GM19043 (cell line): Measurements from ENCODE around the gene MOCS1.
"Not testable (repeated sequence)": the region's sequence is repeated elsewhere in the genome, so short reads cannot be mapped to it uniquely, and the experiment has no call there.

Experiments used
- ATAC-seq: cut with Tn5 transposase; IDR thresholded peaks from one replicate; pipeline ENCODE4 v1.9.1; 2021; ENCODE audit warnings: low read depth; ENCODE audit not compliant: unreplicated experiment

MOCS1 gene

DNA sequence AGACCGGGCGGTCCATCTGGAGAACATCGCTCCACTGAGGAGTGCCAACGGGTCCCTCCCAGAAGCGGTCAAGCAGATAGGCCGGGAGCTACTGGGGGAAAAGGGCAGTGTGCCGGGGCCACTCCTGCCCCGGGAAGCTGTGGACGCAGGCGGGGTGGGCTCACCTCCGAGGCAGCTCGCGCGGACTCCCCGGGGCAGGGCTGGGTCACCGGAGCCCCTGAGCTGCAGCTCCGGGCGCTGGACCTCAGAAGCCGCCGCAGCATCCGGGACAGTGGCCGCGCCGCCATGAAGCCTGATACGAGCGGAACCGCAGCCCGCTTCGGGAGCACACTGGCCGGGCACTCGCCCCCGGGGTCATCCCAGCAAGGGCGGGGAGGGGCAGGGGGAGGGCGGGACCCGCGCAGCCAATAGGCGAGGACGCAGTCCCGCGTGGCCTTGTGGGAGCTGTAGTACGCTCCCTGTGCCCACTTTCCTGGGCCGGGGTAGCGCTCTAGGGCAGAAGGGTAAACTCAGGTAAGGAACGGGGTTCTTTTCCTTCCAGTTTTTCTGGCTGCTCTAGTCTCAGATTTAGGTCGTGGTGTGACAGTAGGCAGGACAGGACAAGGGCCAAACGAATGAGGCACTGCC, at the start of gene MOCS1:
Gene MOCS1, minus strand, starts transcription at position 332 of the 627 bp plus-strand sequence. Its CDS starts 45 bp downstream, at position 287.
- no peak for ATAC-seq

DNA sequence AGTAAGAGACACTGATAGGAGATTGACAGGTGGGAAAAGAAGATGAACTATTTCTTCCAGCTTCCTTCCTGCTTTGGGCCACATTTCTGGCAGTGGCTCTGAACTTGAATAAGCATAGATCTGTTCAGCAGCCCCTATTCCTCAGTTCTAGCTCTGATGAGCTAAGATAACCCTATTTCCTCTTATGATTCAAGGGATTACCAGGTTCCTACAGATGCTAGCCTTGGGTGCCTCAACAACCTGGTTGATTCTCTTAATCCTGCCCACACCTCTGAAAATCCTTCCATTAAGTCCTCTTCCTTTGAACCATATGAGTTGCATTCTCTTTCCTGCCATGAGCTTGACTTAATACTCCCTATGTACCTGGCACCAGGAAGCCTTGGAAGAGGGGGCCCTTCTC, 49.8 kb upstream of the MOCS1 start:
- ATAC-seq = no peak

DNA sequence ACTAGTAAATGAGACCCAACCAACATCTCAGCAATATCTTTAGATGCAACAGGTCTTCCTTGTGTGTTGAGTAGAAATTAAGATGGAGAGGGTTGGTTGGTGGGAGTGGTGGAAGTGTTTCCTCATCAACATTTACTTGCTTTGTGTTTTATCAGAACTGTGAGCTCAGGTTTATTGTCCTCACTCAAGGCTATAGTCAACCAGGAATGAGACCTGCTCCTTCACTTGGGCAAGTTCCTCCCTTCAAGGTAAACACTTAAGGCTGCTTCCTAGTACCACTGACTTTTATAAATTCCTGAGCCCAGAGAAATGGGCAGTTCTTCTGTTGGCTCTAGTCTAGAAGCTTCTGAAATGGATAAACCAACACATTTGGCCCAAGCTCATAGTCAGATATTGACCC, 48.9 kb upstream of the MOCS1 start:
- ATAC-seq = no peak

DNA sequence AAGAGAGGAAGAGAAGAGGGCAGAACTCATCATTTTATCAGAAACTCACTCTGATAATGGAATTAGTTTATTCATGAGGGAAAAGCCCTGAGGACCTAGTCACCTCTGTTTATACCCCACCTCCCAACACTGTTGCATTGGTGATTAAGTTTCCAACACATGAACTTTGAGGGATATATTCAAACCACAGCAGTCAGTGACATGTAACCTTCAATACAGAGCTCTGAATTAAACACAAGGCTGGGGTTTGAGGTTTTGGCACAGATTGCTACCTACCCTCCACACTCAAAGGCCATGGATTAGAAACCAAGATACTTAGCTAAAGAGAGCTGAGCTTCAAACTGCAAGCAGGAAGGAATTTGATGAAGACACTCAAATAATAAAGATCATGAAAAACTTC, 48.5 kb upstream of the MOCS1 start:
- no peak for ATAC-seq

DNA sequence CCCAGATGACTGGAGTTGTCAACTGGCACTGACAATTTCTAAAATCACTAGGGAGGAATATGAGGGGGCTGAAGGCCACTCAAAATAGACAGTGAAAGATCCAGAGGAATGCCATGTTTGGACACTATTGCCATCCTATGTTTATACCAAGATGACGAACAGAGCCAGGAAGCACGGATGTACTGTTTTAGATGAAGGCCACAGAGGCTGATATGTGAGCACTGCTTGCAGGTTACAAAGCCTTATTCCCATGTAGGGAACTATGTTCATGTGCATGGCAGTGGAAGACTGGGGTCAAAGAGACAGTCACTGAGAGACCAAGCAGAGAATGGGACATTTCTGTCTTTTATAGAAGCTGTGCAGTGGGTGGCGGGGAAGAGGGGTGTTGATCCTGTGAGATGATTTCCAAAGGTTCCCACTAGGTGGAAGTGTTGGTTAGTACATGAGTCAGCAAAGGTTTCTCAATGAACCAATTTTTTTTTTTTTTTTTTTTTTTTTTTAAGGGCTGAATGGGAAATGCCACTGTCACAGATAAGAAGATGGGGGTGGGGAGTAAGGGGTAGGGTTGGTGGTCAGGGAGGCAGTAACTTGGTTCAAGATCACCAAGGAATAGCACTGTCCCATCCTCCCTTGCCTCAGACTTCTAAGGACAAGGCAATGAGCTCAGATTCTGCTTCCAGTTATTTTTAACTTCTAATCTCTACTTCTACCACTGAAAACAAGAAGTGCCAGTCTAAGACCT, 46.7 kb upstream of the MOCS1 start:
- ATAC-seq = no peak

DNA sequence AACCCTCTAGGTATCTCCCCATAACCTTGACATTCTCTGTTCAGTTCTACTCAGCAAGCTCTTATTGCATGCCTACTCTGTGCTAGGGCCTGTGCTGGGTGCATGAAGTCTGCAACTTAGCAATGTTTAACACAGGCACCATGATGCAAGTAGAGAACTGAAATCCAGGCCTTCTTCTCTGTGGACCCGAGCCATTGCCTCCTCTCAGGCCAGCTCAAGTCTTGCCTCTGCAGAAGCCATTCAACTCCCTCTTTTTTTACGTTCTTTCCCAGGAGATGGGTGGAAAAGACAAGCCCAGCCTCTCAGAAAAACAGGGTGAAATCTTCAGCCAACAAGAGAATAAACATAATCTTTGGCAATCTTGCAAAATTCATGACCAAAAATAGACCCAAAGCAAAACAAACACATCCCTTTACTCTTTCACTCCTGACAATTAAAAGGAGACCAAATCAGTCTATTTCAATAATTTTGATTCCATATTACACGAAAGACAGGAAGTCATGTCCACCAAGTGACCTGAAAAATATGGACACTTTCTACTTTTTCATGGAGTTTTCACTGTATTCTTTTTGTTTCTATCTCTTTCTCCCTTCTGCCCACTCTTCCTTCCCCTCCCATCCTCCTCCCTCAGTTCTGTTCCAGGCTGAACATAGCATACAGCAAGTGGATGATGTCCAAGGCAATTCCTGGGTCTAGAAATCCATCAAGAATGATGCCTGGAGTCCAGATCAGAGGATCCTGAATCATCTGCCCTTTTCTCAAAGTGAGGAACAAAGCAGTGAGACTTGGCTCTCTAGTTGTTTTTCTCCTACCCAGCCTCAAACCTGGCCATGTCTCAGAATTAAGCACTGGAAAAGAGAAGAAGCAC, 45.4 kb upstream of the MOCS1 start:
- no peak for ATAC-seq

DNA sequence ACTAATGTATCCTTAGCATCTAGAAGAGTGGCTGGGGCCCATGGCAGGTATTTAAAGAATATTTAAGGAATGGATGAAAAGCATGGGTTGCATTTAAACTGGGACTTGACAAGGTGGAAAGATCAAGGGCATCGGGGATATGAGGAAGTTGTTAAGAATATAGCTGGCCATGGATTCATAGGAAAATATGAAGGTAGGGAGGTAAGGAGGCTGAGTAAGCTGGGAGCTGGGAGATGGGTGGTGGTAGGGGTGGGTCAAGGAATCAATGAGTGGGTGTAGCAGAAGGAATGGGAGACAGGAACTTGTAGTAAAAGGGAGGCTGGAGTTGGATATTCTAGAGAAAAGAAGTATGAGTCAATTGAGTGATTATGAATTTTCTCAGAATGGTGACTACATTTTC, 44.0 kb upstream of the MOCS1 start:
- ATAC-seq = no peak

DNA sequence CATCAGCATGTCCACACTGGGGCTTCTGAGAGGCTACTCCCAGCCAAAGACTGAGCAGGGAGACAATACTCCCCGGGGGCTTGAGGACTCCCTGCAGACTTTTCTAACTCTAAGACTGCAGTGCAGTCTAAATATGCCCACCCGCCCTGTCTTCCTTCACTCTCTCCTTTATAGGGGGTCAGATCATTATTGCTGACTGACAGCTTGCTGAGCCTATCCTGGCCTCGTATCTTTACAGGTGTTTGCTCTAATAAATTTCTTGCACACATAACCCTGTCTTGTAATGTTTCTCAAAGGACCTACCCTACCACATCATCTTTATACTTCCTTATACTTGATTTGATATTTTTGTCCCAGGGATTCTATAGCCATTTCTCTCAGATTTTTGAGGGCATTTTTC, 39.4 kb upstream of the MOCS1 start:
- ATAC-seq = no peak

DNA sequence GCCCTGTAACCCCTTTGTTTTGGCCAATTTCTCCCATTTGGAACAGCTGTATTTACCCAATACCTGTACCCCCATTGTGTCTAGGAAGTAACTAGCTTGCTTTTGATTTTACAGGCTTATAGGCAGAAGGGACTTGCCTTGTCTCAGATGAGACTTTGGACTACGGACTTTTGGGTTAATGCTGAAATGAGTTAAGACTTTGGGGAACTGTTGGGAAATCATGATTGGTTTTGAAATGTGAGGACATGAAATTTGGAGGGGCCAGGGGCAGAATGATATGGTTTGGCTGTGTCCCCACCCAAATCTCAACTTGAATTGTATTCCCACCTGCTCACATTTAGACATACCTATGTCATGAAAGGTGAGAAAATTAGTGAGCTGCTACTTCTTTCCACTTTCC, 38.5 kb upstream of the MOCS1 start:
- not testable (repeated sequence) for ATAC-seq

DNA sequence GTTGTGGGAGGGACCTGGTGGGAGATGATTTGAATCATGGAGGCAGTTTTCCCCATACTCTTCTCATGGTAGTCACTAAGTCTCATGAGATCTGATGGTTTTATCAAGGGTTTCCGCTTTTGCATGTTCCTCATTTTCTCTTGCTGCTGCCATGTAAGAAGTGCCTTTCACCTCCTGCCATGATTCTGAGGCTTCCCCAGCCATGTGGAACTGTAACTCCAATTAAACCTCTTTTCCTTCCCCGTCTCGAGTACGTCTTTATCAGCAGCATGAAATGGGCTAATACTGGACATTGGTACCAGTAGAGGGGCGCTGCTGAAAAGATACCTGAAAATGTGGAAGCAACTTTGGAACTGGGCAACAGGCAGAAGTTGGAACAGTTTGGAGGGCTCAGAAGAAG, 36.9 kb upstream of the MOCS1 start:
- ATAC-seq = not testable (repeated sequence)

DNA sequence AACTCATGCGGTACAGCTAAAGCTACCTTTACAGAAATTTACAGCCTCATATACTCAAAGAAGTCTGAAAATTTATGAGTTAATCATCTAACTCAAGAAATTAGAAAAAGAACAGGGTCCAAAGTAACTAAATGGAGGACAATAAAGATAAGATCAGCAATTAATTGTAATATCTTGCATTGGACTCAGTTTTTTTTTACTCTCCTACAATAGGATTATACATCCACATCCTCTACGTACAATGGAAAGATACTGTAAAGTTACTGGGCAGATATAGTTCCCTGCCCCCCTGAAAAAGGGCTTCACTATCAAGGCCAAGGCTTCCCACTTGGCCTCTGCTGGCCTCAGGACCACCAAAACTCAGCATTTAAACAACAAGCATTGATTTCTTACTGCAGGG, 31.5 kb upstream of the MOCS1 start:
- no peak for ATAC-seq

DNA sequence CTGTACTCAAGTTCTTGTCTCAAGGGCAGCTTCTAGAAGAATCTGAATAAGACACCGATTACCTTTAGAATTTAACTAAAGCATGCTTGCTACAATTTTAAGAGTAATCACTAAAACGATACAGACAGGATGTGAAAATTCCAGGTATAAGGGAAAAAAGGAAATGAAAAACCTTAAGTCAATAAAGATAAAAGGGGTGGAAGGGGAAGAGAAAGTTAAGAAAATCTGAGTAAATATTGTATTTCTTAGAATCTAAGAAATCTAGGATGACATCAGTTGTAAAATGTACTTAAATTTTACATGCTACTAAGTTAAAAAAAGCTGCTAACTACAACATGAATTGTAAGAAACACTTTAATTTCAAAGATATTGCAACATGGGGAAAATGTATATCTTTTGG, 30.3 kb upstream of the MOCS1 start:
- no peak for ATAC-seq

DNA sequence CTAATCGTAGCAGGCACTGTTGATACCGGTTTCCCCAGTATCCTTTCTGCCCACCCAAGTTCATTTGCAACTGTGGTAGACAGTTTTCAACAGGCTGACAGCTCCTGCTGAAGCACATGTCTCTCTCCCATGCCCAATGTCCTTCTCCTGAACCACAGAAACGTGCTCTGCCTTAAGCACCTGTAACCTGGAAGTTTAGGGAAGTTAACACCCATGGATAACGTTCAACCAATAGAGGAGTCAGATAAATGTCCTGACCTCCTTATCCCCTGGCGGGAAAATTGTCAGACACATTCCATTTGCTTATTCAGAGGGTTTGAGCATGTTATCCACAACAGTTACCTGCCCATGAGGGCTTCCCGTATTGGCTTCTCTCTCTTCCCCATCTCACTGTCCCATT, 29.8 kb upstream of the MOCS1 start:
- ATAC-seq = no peak

DNA sequence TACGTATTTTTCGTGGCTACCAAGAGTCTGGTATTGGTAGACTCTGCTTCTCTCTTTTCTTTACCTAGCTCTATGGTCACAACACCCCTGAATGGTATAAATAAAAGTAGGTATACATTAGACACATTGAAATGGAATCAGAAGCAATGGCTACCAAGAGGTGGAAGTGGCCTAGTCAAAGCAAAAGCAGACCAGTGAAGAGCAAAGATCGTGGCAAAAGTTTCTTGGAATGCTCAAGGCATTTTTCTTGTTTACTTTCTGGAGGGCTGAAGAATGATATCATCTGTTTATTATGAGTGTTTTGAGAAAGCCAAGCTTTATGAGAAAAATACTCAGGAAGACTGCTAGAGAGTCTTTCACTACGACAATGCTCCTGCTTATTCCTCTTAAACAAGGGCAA, 28.6 kb upstream of the MOCS1 start:
- ATAC-seq = no peak

DNA sequence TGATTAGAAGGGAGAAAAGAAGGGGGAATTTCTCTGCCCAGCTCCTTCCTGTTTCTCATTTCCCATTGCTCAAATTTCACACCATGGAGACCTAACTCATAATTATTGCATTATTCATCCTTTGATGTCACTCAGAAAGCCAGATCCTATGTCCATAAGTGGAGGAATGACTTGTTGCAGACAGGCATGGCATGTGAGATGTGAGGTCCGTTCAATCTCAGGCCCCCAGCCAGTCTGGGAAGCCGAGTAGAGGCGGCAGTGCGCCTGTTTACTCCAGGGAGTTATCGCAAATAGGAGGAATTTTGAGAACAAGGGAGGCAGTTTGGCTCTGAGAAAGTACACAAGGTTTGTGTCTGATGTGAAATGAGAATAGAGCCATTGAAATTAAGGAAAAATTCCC, 26.9 kb upstream of the MOCS1 start:
- ATAC-seq = no peak

DNA sequence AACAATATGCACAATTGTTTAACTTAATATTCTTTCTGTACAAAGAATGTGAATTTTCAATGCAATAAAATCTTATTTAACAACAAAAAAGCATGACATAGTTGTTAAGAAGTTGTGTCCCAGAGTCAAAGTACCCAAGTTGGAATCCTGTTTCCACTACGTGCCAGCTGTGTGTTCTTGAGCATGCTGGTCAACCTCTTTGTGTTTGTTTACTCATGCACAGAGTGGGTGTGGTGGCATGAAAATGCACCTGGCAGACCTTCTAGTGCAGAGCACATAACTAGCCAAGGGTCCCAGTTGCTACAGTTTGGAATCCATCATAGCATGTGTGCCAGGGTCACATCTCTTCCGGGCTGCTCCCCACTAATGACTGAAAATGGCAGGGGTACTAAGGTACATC, 24.7 kb upstream of the MOCS1 start:
- ATAC-seq = no peak

DNA sequence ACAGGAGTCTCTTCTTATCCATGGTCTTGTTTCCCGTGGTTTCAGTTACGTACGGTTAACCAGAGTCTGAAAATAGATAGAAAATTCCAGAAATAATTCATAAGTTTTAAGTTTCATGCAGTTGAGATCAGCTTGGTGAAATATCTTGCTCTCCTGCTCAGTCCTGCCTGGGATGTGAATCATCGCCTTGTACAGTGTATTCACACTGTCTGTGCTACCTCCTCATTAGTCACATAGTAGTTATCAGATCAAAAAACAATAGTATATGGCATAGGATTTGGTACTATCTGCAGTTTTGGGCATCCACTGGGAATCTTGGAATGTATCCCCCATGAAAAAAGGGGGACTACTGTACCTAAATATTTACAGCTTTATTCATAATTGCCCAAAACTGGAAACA, 22.7 kb upstream of the MOCS1 start:
- ATAC-seq = no peak

DNA sequence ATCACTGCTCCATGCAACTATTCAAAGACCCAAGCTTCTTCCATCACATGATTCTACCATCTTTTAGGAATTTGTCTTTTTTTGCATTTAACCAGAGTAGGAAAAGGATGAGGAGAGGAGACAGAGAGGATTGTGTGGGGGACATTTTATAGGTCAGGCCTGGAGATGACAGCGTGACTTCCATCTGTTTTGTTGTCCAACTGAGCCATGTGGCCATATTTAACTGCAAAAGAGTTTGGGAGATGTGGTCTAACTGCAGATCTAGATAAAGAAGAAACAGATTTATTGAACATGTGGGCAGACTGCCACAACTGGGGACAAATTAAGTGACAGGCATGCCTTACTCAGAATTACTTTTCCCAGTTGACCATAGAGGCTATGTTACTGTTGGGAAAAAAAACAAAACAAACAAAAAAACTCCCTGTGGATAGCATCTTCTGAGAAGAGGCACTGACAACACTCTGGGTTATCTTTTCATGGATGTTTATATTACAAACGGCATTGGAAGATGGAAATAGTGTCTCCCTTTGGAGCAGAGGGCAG, 18.9 kb upstream of the MOCS1 start:
- no peak for ATAC-seq

DNA sequence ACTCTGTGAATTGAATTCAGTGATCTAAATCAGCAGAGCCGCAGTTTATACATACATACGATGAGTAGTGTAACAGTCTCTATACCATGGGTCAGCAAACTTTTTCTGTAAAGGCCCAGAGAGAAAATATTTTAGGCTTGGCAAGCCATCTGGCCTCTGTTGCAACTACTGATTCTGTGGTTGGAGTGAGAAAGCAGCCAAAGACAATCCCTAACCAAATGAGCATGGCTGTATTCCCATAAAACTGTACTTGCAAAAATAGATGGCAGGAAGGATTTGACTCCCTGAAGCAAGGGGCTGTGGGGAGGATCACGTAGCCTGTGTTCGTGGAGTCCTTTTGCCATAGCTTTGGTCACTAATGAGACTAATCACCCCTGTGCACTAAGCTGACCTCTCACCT, 17.9 kb upstream of the MOCS1 start:
- ATAC-seq = no peak

DNA sequence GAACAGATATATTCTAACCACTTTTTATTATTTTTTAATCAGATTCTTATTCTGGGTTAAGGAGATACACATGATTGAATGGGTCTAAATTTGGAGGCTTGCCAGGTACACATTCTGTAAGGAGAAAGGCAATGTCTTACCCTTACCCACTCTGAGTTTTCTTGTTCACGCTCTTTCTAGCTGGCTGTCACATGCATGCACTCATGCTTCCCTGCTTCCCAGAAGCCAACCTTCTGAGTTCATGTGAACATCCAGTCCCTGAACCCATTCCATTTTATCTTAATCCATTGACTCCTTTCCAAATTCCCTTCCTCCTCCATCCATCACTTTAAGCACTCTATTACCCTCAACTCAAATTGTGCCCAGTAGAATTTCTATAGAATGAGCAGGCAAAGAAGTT, 17.5 kb upstream of the MOCS1 start:
- no peak for ATAC-seq

DNA sequence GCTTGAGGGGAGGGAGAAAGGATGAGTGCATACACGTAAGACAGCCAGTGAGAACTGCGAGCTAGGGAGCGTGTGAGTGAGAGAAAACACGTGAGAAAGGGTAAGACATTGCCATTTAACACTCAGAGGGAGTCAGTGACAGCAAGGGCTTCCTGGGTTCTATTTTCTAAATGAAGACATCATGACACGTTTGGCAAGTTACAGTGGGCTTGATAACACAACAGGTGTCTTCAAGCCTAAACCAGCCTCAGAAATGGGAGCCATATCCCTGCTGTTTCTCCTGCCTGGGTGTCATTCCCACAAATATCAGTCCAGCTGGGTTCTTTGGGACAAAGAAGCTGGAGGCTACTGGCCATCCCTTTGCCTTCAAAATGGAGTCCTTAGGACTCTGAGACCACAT, 16.9 kb upstream of the MOCS1 start:
- ATAC-seq = no peak
